ENCODE measurements around the gene PARP8.

DNA sequence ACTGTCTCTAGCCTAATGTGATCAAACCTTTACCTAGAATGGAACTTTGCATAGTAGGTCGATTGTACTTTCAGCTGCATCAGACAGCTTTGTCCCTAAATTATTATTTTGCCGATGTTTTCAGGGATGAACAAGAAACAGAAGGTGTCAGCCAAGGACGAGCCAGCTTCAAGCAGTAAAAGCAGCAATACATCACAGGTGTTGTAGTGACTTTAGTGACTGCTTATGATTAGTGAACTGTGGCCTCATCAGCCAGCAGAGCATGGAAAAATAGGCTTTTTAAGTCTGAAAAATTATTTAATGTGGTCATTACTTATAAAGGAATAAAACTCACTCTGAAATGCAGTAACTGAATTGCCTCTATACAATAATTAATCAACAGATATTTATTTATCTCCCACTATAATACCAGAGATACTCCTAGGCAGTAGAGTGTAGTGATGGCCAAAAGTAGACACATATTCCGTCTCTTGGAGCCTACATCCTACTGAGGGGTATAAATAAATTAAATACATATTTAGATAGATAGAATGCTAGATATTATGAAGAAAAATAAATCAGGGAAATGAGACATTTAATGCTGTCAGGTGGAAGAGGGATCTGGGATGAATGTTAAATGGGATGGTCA is 166.3 kb downstream of the PARP8 start:
- TF ChIP-seq CTCF (IDR thresholded peaks at IDR 0.05) (no peak), POLR2A (IDR thresholded peaks at IDR 0.05) (no peak)
